ENCODE data around the gene SLC25A18.
"Not testable (repeated sequence)": the region's sequence is repeated elsewhere in the genome, so short reads cannot be mapped to it uniquely, and the experiment has no call there.

SLC25A18 gene

GRCh38 chr22:17521971-17522370, 41.3 kb upstream of the SLC25A18 start:
- not testable (repeated sequence) for H3K23ac ChIP-seq (ENCODE audit: low read depth, low read length, poor library complexity); H3K4me1 ChIP-seq (ENCODE audit: control insufficient read depth in 2 of 2, insufficient read depth in 1 of 2, low read depth in 1 of 2, low read length in 2 of 2); H3K4me2 ChIP-seq (ENCODE audit: insufficient read depth, low read length, poor library complexity, severe bottlenecking); H3K4ac ChIP-seq (ENCODE audit: low read length); H3K4me3 ChIP-seq (ENCODE audit: low read length in 2 of 2); H3K27ac ChIP-seq (replicated peaks; ENCODE audit: low read length); H2AK5ac ChIP-seq (ENCODE audit: low read depth, low read length); H3K18ac ChIP-seq (ENCODE audit: low read length); H3K9ac ChIP-seq (ENCODE audit: low read depth, low read length, poor library complexity); H3K27me3 ChIP-seq (ENCODE audit: control insufficient read depth in 3 of 3, insufficient read depth in 3 of 3, low read depth in 1 of 3, low read length in 3 of 3); H2BK15ac ChIP-seq (ENCODE audit: low read length); H4K91ac ChIP-seq (ENCODE audit: low read depth, low read length, poor library complexity); H2BK120ac ChIP-seq (ENCODE audit: low read depth, low read length); H2BK12ac ChIP-seq (ENCODE audit: low read length); H3K14ac ChIP-seq (ENCODE audit: low read length); H3K9me3 ChIP-seq (replicated peaks in 1 of 2; ENCODE audit: control insufficient read depth in 2 of 2, insufficient read depth in 1 of 2, low read depth in 1 of 2, low read length in 2 of 2); H3K79me1 ChIP-seq (ENCODE audit: low read depth, low read length); DNase-seq (ENCODE audit: low spot score); H2AFZ ChIP-seq (ENCODE audit: low read length); H2BK5ac ChIP-seq (ENCODE audit: low read length); H4K8ac ChIP-seq (ENCODE audit: low read depth, low read length)
- WGBS, 2 donors (ENCODE audit: extremely low coverage in 2 of 2, insufficient read length in 2 of 2, insufficient replicate concordance in 1 of 2) = no CpG with 5 or more reads among the region's 1 CpG
- H3K36me3 ChIP-seq (replicated peaks in 1 of 2; ENCODE audit: control insufficient read depth in 2 of 2, insufficient read depth in 2 of 2, low read length in 2 of 2) = peaks cover 16 to 66% of the 10 kb centered on the region in 2 donors

DNA sequence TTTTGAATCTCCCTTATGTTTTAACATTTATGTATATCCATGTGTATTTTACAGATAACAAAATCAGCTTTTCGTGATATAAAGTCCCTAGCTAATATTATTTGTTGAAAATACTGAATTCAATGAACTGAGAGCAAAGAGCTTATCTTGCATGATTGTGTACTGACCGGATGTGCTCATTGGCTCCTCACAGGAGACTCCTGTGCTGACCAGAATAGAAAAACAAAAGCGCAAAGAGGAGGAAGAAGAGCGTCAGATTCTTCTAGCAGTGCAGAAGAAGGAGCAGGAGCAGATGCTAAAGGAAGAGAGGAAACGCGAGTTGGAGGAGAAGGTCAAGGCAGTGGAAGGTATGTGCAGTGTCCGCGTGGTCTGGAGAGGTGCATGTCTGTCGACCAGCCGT, 39.4 kb upstream of the SLC25A18 start:
- no peak overlapping the region for H2AK5ac ChIP-seq (ENCODE audit: low read depth, low read length)
- H3K27me3 ChIP-seq (ENCODE audit: control insufficient read depth in 3 of 3, insufficient read depth in 3 of 3, low read depth in 1 of 3, low read length in 3 of 3) = no peaks in the 10 kb centered on the region
- no peak overlapping the region for H4K91ac ChIP-seq (ENCODE audit: low read depth, low read length, poor library complexity)
- H3K9ac ChIP-seq (ENCODE audit: low read depth, low read length, poor library complexity) = no peak overlapping the region
- no CpG with 5 or more reads among the region's 10 CpGs for WGBS, 2 donors (ENCODE audit: extremely low coverage in 2 of 2, insufficient read length in 2 of 2, insufficient replicate concordance in 1 of 2)
- no peaks in the 10 kb centered on the region for H3K4me1 ChIP-seq (ENCODE audit: control insufficient read depth in 2 of 2, insufficient read depth in 1 of 2, low read depth in 1 of 2, low read length in 2 of 2)
- no peak overlapping the region for H3K14ac ChIP-seq (ENCODE audit: low read length)
- H2BK5ac ChIP-seq (ENCODE audit: low read length) = no peak overlapping the region
- no peak overlapping the region for H3K4me2 ChIP-seq (ENCODE audit: insufficient read depth, low read length, poor library complexity, severe bottlenecking)
- H3K27ac ChIP-seq (replicated peaks; ENCODE audit: low read length) = no peak overlapping the region
- H3K18ac ChIP-seq (ENCODE audit: low read length) = no peak overlapping the region
- no peak for DNase-seq (ENCODE audit: low spot score)
- H3K4me3 ChIP-seq (ENCODE audit: low read length in 2 of 2) = no peak overlapping the region
- H2AFZ ChIP-seq (ENCODE audit: low read length) = no peak overlapping the region
- no peaks in the 10 kb centered on the region for H3K79me1 ChIP-seq (ENCODE audit: low read depth, low read length)
- no peak overlapping the region for H2BK12ac ChIP-seq (ENCODE audit: low read length)
- H2BK120ac ChIP-seq (ENCODE audit: low read depth, low read length) = no peak overlapping the region
- no peak overlapping the region for H3K23ac ChIP-seq (ENCODE audit: low read depth, low read length, poor library complexity)
- peaks cover 16 to 66% of the 10 kb centered on the region in 2 donors for H3K36me3 ChIP-seq (replicated peaks in 1 of 2; ENCODE audit: control insufficient read depth in 2 of 2, insufficient read depth in 2 of 2, low read length in 2 of 2)
- H3K9me3 ChIP-seq (replicated peaks in 1 of 2; ENCODE audit: control insufficient read depth in 2 of 2, insufficient read depth in 1 of 2, low read depth in 1 of 2, low read length in 2 of 2) = peaks cover 0 to 3% of the 10 kb centered on the region in 2 donors
- no peak overlapping the region for H2BK15ac ChIP-seq (ENCODE audit: low read length)
- no peak overlapping the region for H3K4ac ChIP-seq (ENCODE audit: low read length)
- H4K8ac ChIP-seq (ENCODE audit: low read depth, low read length) = no peak overlapping the region

DNA sequence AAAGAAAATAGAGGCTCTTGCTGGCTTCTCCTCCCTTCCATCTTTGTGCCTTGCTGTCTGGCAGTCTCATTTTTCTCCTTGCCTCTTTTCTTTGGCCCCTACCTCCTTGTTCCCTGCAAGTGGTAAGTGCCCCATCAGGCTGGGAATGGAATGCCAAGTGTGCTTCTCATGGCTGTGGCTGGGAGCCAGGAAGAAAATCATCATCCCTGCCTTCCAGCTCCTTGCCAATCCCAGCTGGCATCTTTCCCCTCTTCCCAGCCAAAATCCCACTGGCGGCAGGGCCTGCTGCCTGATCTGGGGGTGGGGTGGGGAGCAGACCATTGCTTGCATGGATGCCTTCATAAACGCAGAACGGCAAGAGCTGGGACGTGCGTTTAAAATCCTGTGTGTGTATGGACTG, 27.0 kb upstream of the SLC25A18 start:
- H3K4ac ChIP-seq (ENCODE audit: low read length) = no peak overlapping the region
- peaks cover 0 to 3% of the 10 kb centered on the region in 2 donors for H3K4me1 ChIP-seq (ENCODE audit: control insufficient read depth in 2 of 2, insufficient read depth in 1 of 2, low read depth in 1 of 2, low read length in 2 of 2)
- no CpG with 5 or more reads among the region's 5 CpGs for WGBS, 2 donors (ENCODE audit: extremely low coverage in 2 of 2, insufficient read length in 2 of 2, insufficient replicate concordance in 1 of 2)
- H3K27me3 ChIP-seq (ENCODE audit: control insufficient read depth in 3 of 3, insufficient read depth in 3 of 3, low read depth in 1 of 3, low read length in 3 of 3) = no peaks in the 10 kb centered on the region
- no peak overlapping the region for H2BK12ac ChIP-seq (ENCODE audit: low read length)
- H3K79me1 ChIP-seq (ENCODE audit: low read depth, low read length) = peaks cover under 1% of the 10 kb centered on the region
- no peak overlapping the region for H2BK120ac ChIP-seq (ENCODE audit: low read depth, low read length)
- H3K9me3 ChIP-seq (replicated peaks in 1 of 2; ENCODE audit: control insufficient read depth in 2 of 2, insufficient read depth in 1 of 2, low read depth in 1 of 2, low read length in 2 of 2) = peaks cover 0 to 2% of the 10 kb centered on the region in 2 donors
- H2AK5ac ChIP-seq (ENCODE audit: low read depth, low read length) = no peak overlapping the region
- H3K14ac ChIP-seq (ENCODE audit: low read length) = no peak overlapping the region
- DNase-seq (ENCODE audit: low spot score) = no peak
- no peak overlapping the region for H2BK5ac ChIP-seq (ENCODE audit: low read length)
- no peak overlapping the region for H3K4me3 ChIP-seq (ENCODE audit: low read length in 2 of 2)
- H3K27ac ChIP-seq (replicated peaks; ENCODE audit: low read length) = peak overlapping the region; percentile 36
- peaks cover 28 to 67% of the 10 kb centered on the region in 2 donors for H3K36me3 ChIP-seq (replicated peaks in 1 of 2; ENCODE audit: control insufficient read depth in 2 of 2, insufficient read depth in 2 of 2, low read length in 2 of 2)
- no peak overlapping the region for H4K91ac ChIP-seq (ENCODE audit: low read depth, low read length, poor library complexity)
- no peak overlapping the region for H2AFZ ChIP-seq (ENCODE audit: low read length)
- peak overlapping the region; percentile 43 for H4K8ac ChIP-seq (ENCODE audit: low read depth, low read length)
- no peak overlapping the region for H3K9ac ChIP-seq (ENCODE audit: low read depth, low read length, poor library complexity)
- H3K18ac ChIP-seq (ENCODE audit: low read length) = peak overlapping the region; percentile 38
- H3K4me2 ChIP-seq (ENCODE audit: insufficient read depth, low read length, poor library complexity, severe bottlenecking) = no peak overlapping the region
- H3K23ac ChIP-seq (ENCODE audit: low read depth, low read length, poor library complexity) = peak overlapping the region; percentile 11
- no peak overlapping the region for H2BK15ac ChIP-seq (ENCODE audit: low read length)

GRCh38 chr22:17537155-17537554, 26.1 kb upstream of the SLC25A18 start:
- no peak overlapping the region for H3K9ac ChIP-seq (ENCODE audit: low read depth, low read length, poor library complexity)
- no peak overlapping the region for H2AFZ ChIP-seq (ENCODE audit: low read length)
- no peak overlapping the region for H2AK5ac ChIP-seq (ENCODE audit: low read depth, low read length)
- peaks cover 0 to 3% of the 10 kb centered on the region in 2 donors for H3K4me1 ChIP-seq (ENCODE audit: control insufficient read depth in 2 of 2, insufficient read depth in 1 of 2, low read depth in 1 of 2, low read length in 2 of 2)
- H3K9me3 ChIP-seq (replicated peaks in 1 of 2; ENCODE audit: control insufficient read depth in 2 of 2, insufficient read depth in 1 of 2, low read depth in 1 of 2, low read length in 2 of 2) = peaks cover 0 to 2% of the 10 kb centered on the region in 2 donors
- no peak overlapping the region for H2BK15ac ChIP-seq (ENCODE audit: low read length)
- no peak overlapping the region for H3K18ac ChIP-seq (ENCODE audit: low read length)
- H3K14ac ChIP-seq (ENCODE audit: low read length) = no peak overlapping the region
- no peak for DNase-seq (ENCODE audit: low spot score)
- H2BK12ac ChIP-seq (ENCODE audit: low read length) = no peak overlapping the region
- no peaks in the 10 kb centered on the region for H3K27me3 ChIP-seq (ENCODE audit: control insufficient read depth in 3 of 3, insufficient read depth in 3 of 3, low read depth in 1 of 3, low read length in 3 of 3)
- H3K79me1 ChIP-seq (ENCODE audit: low read depth, low read length) = no peaks in the 10 kb centered on the region
- WGBS, 2 donors (ENCODE audit: extremely low coverage in 2 of 2, insufficient read length in 2 of 2, insufficient replicate concordance in 1 of 2) = no CpG with 5 or more reads among the region's 2 CpGs
- no peak overlapping the region for H2BK120ac ChIP-seq (ENCODE audit: low read depth, low read length)
- H3K27ac ChIP-seq (replicated peaks; ENCODE audit: low read length) = no peak overlapping the region
- H3K4me2 ChIP-seq (ENCODE audit: insufficient read depth, low read length, poor library complexity, severe bottlenecking) = no peak overlapping the region
- no peak overlapping the region for H3K23ac ChIP-seq (ENCODE audit: low read depth, low read length, poor library complexity)
- H3K4me3 ChIP-seq (ENCODE audit: low read length in 2 of 2) = no peak overlapping the region
- H4K8ac ChIP-seq (ENCODE audit: low read depth, low read length) = no peak overlapping the region
- H3K4ac ChIP-seq (ENCODE audit: low read length) = no peak overlapping the region
- no peak overlapping the region for H2BK5ac ChIP-seq (ENCODE audit: low read length)
- peaks cover 35 to 68% of the 10 kb centered on the region in 2 donors for H3K36me3 ChIP-seq (replicated peaks in 1 of 2; ENCODE audit: control insufficient read depth in 2 of 2, insufficient read depth in 2 of 2, low read length in 2 of 2)
- H4K91ac ChIP-seq (ENCODE audit: low read depth, low read length, poor library complexity) = no peak overlapping the region
